ENCODE results near the gene PERM1.

PERM1 gene

GRCh38 chr1:943545-944340 lies 38.1 kb downstream of the PERM1 start:
- no peak for TF ChIP-seq CTCF (IDR thresholded peaks at IDR 0.05; ENCODE audit: low read depth, low read length, missing control alignments)
- no peak for DNase-seq (ENCODE audit: low read depth)
- no peak overlapping the region for H3K4me3 ChIP-seq (ENCODE audit: low read depth, low read length)

- TF ChIP-seq CTCF (IDR thresholded peaks at IDR 0.05; ENCODE audit: low read depth, low read length, missing control alignments) = no peak
- H3K4me3 ChIP-seq (ENCODE audit: low read depth, low read length) = no peak overlapping the region
- DNase-seq (ENCODE audit: low read depth) = no peak
Measured at GRCh38 chr1:942864-943533, 38.9 kb downstream of the PERM1 start.

- no peak for DNase-seq (ENCODE audit: low read depth)
- TF ChIP-seq CTCF (IDR thresholded peaks at IDR 0.05; ENCODE audit: low read depth, low read length, missing control alignments) = no peak
- H3K4me3 ChIP-seq (ENCODE audit: low read depth, low read length) = no peak overlapping the region
Measured at GRCh38 chr1:942411-942821, 39.5 kb downstream of the PERM1 start.

GRCh38 chr1:941588-942383 lies 40.1 kb downstream of the PERM1 start:
- TF ChIP-seq CTCF (IDR thresholded peaks at IDR 0.05; ENCODE audit: low read depth, low read length, missing control alignments) = no peak
- no peak for DNase-seq (ENCODE audit: low read depth)
- no peak overlapping the region; the same call in 1 of the 2 replicates for H3K4me3 ChIP-seq (ENCODE audit: low read depth, low read length)

- H3K4me3 ChIP-seq (ENCODE audit: low read depth, low read length) = no peak overlapping the region
- no peak for TF ChIP-seq CTCF (IDR thresholded peaks at IDR 0.05; ENCODE audit: low read depth, low read length, missing control alignments)
- no peak for DNase-seq (ENCODE audit: low read depth)
Measured at GRCh38 chr1:941015-941587, 40.8 kb downstream of the PERM1 start.

GRCh38 chr1:940107-941014 lies 41.5 kb downstream of the PERM1 start:
- no peak for TF ChIP-seq CTCF (IDR thresholded peaks at IDR 0.05; ENCODE audit: low read depth, low read length, missing control alignments)
- no peak for DNase-seq (ENCODE audit: low read depth)
- H3K4me3 ChIP-seq (ENCODE audit: low read depth, low read length) = no peak overlapping the region

Measured in GM12864 (cell line).